Natural killer cell (primary cell): ENCODE results near the gene PAN3. TPM values are rescaled to one million over a fixed set of nuclear protein-coding genes. Genes with fewer than 3 reads are reported as not detected.

Experiments used
- ATAC-seq, 3 donors: fragments of 150-1000 bp in 2 of 3; fragments of 200-7000 bp in 1 of 3; cut with Tn5 transposase; 1 replicate in 1 of 3; 2 replicates in 2 of 3; pipeline ENCODE4 v1.10.0; 2021; ENCODE audit warnings: mild to moderate bottlenecking in 2 of 3, moderate library complexity in 2 of 3
- DNase-seq, 2 donors: peaks; one replicate each; pipeline versions ENCODE4 v3.0.0 to v3.0.0-alpha.2; 2013 to 2021; ENCODE audit warnings: mixed read lengths in 1 of 2
- H3K27ac ChIP-seq: one replicate; pipeline ENCODE4 v1.5.1; 2013; ENCODE audit warnings: mild to moderate bottlenecking, low read length
- H3K27me3 ChIP-seq: one replicate; pipeline ENCODE4 v1.6.1; 2013; ENCODE audit warnings: low read length; ENCODE audit not compliant: control insufficient read depth, insufficient read depth
- H3K36me3 ChIP-seq: one replicate; pipeline ENCODE4 v1.6.1; 2013; ENCODE audit warnings: low read length; ENCODE audit not compliant: control insufficient read depth, insufficient read depth
- H3K4me1 ChIP-seq: one replicate; pipeline ENCODE4 v1.6.1; 2013; ENCODE audit warnings: low read length; ENCODE audit not compliant: control insufficient read depth, insufficient read depth
- H3K4me3 ChIP-seq: one replicate; pipeline ENCODE4 v1.5.1; 2013; ENCODE audit warnings: low read length
- H3K9me3 ChIP-seq: one replicate; pipeline ENCODE4 v1.6.1; 2013; ENCODE audit warnings: low read length; ENCODE audit not compliant: control insufficient read depth, insufficient read depth
- H3K27ac Mint-ChIP-seq, 2 donors: one replicate each; pipeline ENCODE4 v1.8.0; 2022; ENCODE audit warnings: mild to moderate bottlenecking in 2 of 2, mixed read lengths in 2 of 2, moderate library complexity in 1 of 2
- H3K27me3 Mint-ChIP-seq, 2 donors: one replicate each; pipeline ENCODE4 v1.8.0; 2022; ENCODE audit warnings: low read depth in 2 of 2, mixed read lengths in 2 of 2
- H3K36me3 Mint-ChIP-seq: one replicate; pipeline ENCODE4 v1.8.0; 2022; ENCODE audit warnings: mixed read lengths
- H3K4me1 Mint-ChIP-seq, 2 donors: one replicate each; pipeline ENCODE4 v1.8.0; 2022; ENCODE audit warnings: mixed read lengths in 2 of 2
- H3K4me3 Mint-ChIP-seq: one replicate; pipeline ENCODE4 v1.8.0; 2022; ENCODE audit warnings: mild to moderate bottlenecking, moderate library complexity, mixed read lengths
- H3K9me3 Mint-ChIP-seq, 2 donors: one replicate each; pipeline ENCODE4 v1.8.0; 2022; ENCODE audit warnings: mixed read lengths in 2 of 2
- WGBS: methylation state at CpG from one replicate; pipeline ENCODE4 v1.1.7; 2013; ENCODE audit warnings: missing lambda C conversion rate; ENCODE audit not compliant: insufficient coverage; 5-methylcytosine and 5-hydroxymethylcytosine counted together
- intact Hi-C: fragments of 100-400 bp; cut with micrococcal nuclease; formaldehyde crosslinking; loops from one replicate; pipeline ENCODE4 v1.14.2; 2022
- total RNA-seq, 4 donors: library from RNA; stranded (reverse); fragments of 120-200 nt in 1 of 4; gene quantifications; one replicate each; pipeline versions ENCODE4 v1.2.3 to v1.2.4, GENCODE V29; 2013 to 2022
- TF ChIP-seq, protein P1 (sequence below): fragments of 200-600 bp; IDR thresholded peaks from one replicate; pipeline ENCODE4 v1.8.0; 2022; ENCODE audit warnings: antibody characterized with exemption

PAN3 gene
- total RNA-seq, 3 donors from 2014 or later (not counting 1 experiment from before 2014, with no cell fraction given) = 80.0 to 94.2 (median 91.7) TPM

DNA sequence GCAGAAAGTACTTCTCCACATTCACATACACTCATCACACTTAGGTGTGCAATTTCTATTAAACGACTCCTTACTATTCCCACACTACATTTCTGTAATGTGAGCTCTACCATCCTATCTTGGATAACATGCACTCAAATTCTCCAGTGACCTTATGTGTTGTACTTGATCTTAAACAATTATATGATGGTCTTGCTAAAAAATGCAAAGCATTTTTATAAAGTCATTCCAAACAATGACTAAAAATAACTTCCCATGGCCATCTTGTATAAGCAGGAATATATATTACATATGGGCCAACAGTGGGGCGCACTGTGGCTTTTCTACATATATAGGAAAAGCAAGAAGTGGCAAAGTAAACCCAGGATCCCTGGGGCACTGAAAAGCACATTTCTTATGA lies 201.1 kb downstream of the PAN3 start:
- intact Hi-C loops = no loop called here
- Mint-ChIP-seq H3K9me3 (no peaks in the 10 kb centered on the region), H3K27ac (no peak overlapping the region), H3K27me3 (peaks cover 14 to 43% of the 10 kb centered on the region in 2 donors), H3K4me1 (no peaks in the 10 kb centered on the region), H3K4me3 (no peak overlapping the region), H3K36me3 (no peaks in the 10 kb centered on the region)
- 86% methylated on average over 2 of the region's 2 CpGs for WGBS
- H3K4me1 ChIP-seq = no peaks in the 10 kb centered on the region
- DNase-seq (no peak), ATAC-seq (no peak)
- no peak overlapping the region for H3K27ac ChIP-seq
- TF ChIP-seq, protein P1, sequence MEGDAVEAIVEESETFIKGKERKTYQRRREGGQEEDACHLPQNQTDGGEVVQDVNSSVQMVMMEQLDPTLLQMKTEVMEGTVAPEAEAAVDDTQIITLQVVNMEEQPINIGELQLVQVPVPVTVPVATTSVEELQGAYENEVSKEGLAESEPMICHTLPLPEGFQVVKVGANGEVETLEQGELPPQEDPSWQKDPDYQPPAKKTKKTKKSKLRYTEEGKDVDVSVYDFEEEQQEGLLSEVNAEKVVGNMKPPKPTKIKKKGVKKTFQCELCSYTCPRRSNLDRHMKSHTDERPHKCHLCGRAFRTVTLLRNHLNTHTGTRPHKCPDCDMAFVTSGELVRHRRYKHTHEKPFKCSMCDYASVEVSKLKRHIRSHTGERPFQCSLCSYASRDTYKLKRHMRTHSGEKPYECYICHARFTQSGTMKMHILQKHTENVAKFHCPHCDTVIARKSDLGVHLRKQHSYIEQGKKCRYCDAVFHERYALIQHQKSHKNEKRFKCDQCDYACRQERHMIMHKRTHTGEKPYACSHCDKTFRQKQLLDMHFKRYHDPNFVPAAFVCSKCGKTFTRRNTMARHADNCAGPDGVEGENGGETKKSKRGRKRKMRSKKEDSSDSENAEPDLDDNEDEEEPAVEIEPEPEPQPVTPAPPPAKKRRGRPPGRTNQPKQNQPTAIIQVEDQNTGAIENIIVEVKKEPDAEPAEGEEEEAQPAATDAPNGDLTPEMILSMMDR = no peak
- H3K36me3 ChIP-seq = no peaks in the 10 kb centered on the region
- no peak overlapping the region for H3K4me3 ChIP-seq
- H3K9me3 ChIP-seq = no peaks in the 10 kb centered on the region
- no peaks in the 10 kb centered on the region for H3K27me3 ChIP-seq

DNA sequence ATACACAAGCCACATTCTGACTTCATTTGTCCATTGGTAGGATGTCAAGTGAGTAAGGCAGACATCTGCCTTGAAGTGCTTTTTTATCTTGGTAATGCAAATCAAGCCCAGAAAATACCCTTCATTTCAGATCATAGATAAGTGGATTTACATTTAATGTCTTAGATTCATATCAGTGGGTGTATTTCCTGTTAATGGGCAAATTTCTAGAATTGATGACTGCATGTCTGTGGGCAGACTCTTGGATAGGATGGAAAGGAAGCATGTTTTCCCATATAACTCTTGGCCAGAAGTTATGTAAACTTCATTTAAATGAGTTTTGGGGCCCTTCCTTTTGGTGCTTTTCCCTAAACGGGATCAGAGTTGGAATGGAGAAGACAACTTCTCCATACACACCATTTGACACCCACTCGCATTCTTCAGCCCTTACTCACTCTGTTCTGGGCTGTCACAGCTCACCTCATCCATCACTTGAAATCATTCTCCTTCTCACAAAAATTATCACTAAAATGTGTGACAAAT lies 202.0 kb downstream of the PAN3 start:
- Mint-ChIP-seq H3K27me3 (peaks cover 15 to 39% of the 10 kb centered on the region in 2 donors), H3K27ac (no peak overlapping the region), H3K4me1 (no peaks in the 10 kb centered on the region), H3K36me3 (no peaks in the 10 kb centered on the region), H3K9me3 (no peaks in the 10 kb centered on the region), H3K4me3 (no peak overlapping the region)
- no peaks in the 10 kb centered on the region for H3K27me3 ChIP-seq
- WGBS = 92% methylated on average over 2 of the region's 2 CpGs
- H3K9me3 ChIP-seq = no peaks in the 10 kb centered on the region
- H3K4me1 ChIP-seq = no peaks in the 10 kb centered on the region
- TF ChIP-seq, protein P1 = no peak
- intact Hi-C loops = no loop called here
- ATAC-seq (no peak), DNase-seq (no peak)
- H3K27ac ChIP-seq = no peak overlapping the region
- H3K36me3 ChIP-seq = no peaks in the 10 kb centered on the region
- no peak overlapping the region for H3K4me3 ChIP-seq

DNA sequence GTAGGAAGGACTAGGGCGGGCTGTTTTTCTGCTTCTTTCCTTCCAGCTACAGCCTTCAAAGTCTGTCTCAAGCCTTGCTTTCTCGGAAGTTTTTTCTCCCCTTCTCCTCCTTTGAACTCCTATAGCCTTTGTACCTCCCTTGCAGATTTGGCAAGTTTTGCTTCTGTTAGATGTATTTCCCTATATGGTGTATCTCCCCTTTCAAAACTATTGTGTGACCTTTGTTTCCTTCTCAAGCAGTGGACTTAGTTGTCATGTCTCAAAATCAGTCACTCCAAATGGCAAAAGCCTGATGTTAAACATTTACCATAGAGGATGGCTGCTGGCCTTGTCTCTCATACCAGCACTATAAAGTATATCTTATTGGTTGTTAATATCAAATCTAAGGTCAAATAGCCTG lies 203.9 kb downstream of the PAN3 start:
- DNase-seq (no peak), ATAC-seq (no peak)
- no peaks in the 10 kb centered on the region for H3K36me3 ChIP-seq
- H3K36me3 Mint-ChIP-seq = no peaks in the 10 kb centered on the region
- no peaks in the 10 kb centered on the region for H3K9me3 Mint-ChIP-seq
- WGBS = 95% methylated on average over 2 of the region's 2 CpGs
- H3K27me3 ChIP-seq = no peaks in the 10 kb centered on the region
- H3K27ac ChIP-seq = no peak overlapping the region
- intact Hi-C loops = no loop called here
- H3K4me1 Mint-ChIP-seq = no peaks in the 10 kb centered on the region
- no peaks in the 10 kb centered on the region for H3K4me1 ChIP-seq
- H3K9me3 ChIP-seq = no peaks in the 10 kb centered on the region
- TF ChIP-seq, protein P1 = no peak
- H3K27ac Mint-ChIP-seq = no peak overlapping the region
- H3K4me3 ChIP-seq = no peak overlapping the region
- no peak overlapping the region for H3K4me3 Mint-ChIP-seq
- H3K27me3 Mint-ChIP-seq = peaks cover 17 to 44% of the 10 kb centered on the region in 2 donors

DNA sequence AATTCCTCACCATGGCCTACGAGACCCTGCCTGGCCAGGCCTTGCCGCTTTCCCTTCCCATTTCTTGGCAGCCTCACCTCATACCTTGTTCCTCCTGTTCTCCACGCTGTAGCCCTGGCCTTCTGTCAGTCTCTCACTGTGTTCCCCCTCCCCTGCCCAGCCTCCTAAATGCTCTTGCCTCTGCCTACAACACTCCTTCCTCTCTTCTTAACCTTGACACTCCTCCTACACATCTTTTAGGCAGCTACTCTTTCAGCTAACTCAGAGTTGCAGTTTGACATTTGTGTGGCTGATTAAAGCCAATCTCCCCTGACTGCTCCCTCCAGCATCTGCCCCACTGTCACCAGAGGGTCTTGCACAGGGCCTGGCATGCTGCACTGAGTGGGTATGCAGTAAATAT lies 205.8 kb downstream of the PAN3 start:
- Mint-ChIP-seq H3K4me3 (no peak overlapping the region), H3K36me3 (no peaks in the 10 kb centered on the region), H3K27me3 (peaks cover 15 to 34% of the 10 kb centered on the region in 2 donors), H3K27ac (no peak overlapping the region), H3K9me3 (no peaks in the 10 kb centered on the region), H3K4me1 (peaks cover 9% of the 10 kb centered on the region in 2 donors)
- Histone ChIP-seq H3K9me3 (no peaks in the 10 kb centered on the region), H3K4me1 (no peaks in the 10 kb centered on the region), H3K27ac (no peak overlapping the region), H3K36me3 (no peaks in the 10 kb centered on the region), H3K27me3 (no peaks in the 10 kb centered on the region), H3K4me3 (no peak overlapping the region)
- intact Hi-C loops = no loop called here
- TF ChIP-seq, protein P1 = no peak
- ATAC-seq (no peak), DNase-seq (no peak)
- WGBS = 90% methylated on average over 3 of the region's 3 CpGs
